Tibial nerve (tissue), 4 donors: ENCODE measurements around the gene ROBO2. TPM values are rescaled to one million over a fixed set of nuclear protein-coding genes. Genes with fewer than 3 reads are reported as not detected.

Source experiments
- DNase-seq, 2 donors: peaks; one replicate each; pipeline ENCODE4 v3.0.0-alpha.2; 2019; ENCODE audit warnings: low spot score in 2 of 2
- H3K27ac ChIP-seq, 4 donors: fragments of 200-600 bp; sonication (generic) in 3 of 4; one replicate each; pipeline ENCODE4 v1.5.1; 2017 to 2019; ENCODE audit warnings: mild to moderate bottlenecking in 1 of 4
- H3K27me3 ChIP-seq, 2 donors: fragments of 200-600 bp; sonication (generic) in 1 of 2; one replicate each; pipeline versions ENCODE4 v1.5.1 to v1.6.0; 2017 to 2019
- H3K36me3 ChIP-seq, 3 donors: fragments of 200-600 bp; sonication (generic); one replicate each; pipeline ENCODE4 v1.5.1; 2018 to 2019
- H3K4me1 ChIP-seq, 4 donors: fragments of 200-600 bp; sonication (generic) in 3 of 4; one replicate each; pipeline ENCODE4 v1.5.1; 2017 to 2019
- H3K4me3 ChIP-seq, 4 donors: fragments of 200-600 bp; sonication (generic) in 3 of 4; one replicate each; pipeline ENCODE4 v1.5.1; 2017 to 2019; ENCODE audit warnings: mild to moderate bottlenecking in 1 of 4, moderate library complexity in 1 of 4
- H3K9me3 ChIP-seq, 4 donors: fragments of 200-600 bp; sonication (generic) in 3 of 4; one replicate each; pipeline ENCODE4 v1.5.1; 2017 to 2019
- EP300 ChIP-seq, 2 donors: sonication (generic); formaldehyde crosslinking; IDR thresholded peaks; one replicate each; pipeline ENCODE4 v1.6.1; 2017; ENCODE audit warnings: antibody characterized with exemption in 2 of 2, mild to moderate bottlenecking in 1 of 2
- POLR2A ChIP-seq, 2 donors: fragments of 450-650 bp; IDR thresholded peaks; one replicate each; pipeline ENCODE4 v1.6.1; 2017; ENCODE audit warnings: antibody characterized with exemption in 2 of 2, mild to moderate bottlenecking in 2 of 2, moderate library complexity in 2 of 2
- WGBS, 2 donors: methylation state at CpG; one replicate each; pipeline ENCODE4 v1.1.5; 2018; 5-methylcytosine and 5-hydroxymethylcytosine counted together
- total RNA-seq, 4 donors: library from RNA; depleted of rRNA; stranded (reverse); fragments of >200 nt; gene quantifications; one replicate each; pipeline ENCODE4 v1.1.0, GENCODE V29; 2016
- TF ChIP-seq, protein P1 (sequence below), 5 experiments: fragments of 200-600 bp in 3 of 5; fragments of 450-650 bp in 2 of 5; sonication (generic) in 3 of 5; IDR thresholded peaks; one replicate each; pipeline ENCODE4 v1.5.1; 2016 to 2019; ENCODE audit warnings: antibody characterized with exemption in 5 of 5, mild to moderate bottlenecking in 3 of 5, moderate library complexity in 2 of 5

Gene ROBO2
- total RNA-seq, 4 donors from 2014 or later, result 0.30 to 4.4 (median 1.9) TPM

DNA sequence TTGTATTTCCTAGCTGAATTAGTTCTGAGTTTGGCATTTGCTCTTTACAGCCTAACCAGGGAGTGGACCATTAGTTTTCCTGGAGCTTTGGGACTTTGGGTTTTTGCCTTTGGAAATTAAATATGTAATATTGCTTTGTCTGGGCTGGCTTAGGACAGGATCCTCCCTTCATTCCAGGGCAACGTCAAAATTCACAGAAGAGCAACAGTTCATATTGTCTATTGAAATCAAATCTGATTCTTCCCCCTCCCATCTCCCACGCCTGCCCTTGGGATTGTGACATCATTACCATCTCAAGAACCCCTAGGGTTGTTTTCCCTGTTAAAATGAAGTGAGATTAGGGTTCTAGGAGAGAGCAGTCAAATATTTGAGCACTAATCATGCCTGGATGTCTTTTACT lies 194.1 kb downstream of the ROBO2 start:
- no peaks in the 10 kb centered on the region for H3K9me3 ChIP-seq
- no peak overlapping the region for H3K27ac ChIP-seq
- H3K4me3 ChIP-seq, result no peak overlapping the region
- TF ChIP-seq, protein P1, sequence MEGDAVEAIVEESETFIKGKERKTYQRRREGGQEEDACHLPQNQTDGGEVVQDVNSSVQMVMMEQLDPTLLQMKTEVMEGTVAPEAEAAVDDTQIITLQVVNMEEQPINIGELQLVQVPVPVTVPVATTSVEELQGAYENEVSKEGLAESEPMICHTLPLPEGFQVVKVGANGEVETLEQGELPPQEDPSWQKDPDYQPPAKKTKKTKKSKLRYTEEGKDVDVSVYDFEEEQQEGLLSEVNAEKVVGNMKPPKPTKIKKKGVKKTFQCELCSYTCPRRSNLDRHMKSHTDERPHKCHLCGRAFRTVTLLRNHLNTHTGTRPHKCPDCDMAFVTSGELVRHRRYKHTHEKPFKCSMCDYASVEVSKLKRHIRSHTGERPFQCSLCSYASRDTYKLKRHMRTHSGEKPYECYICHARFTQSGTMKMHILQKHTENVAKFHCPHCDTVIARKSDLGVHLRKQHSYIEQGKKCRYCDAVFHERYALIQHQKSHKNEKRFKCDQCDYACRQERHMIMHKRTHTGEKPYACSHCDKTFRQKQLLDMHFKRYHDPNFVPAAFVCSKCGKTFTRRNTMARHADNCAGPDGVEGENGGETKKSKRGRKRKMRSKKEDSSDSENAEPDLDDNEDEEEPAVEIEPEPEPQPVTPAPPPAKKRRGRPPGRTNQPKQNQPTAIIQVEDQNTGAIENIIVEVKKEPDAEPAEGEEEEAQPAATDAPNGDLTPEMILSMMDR (IDR thresholded peaks at IDR 0.05), result no peak
- TF ChIP-seq POLR2A (IDR thresholded peaks at IDR 0.05), result no peak
- no peak for TF ChIP-seq EP300 (IDR thresholded peaks at IDR 0.05)
- H3K4me1 ChIP-seq, result no peaks in the 10 kb centered on the region
- no peaks in the 10 kb centered on the region for H3K36me3 ChIP-seq
- 34 to 36% methylated on average over 2 of the region's 2 CpGs for WGBS, 2 donors
- no peaks in the 10 kb centered on the region for H3K27me3 ChIP-seq
- no peak for DNase-seq

DNA sequence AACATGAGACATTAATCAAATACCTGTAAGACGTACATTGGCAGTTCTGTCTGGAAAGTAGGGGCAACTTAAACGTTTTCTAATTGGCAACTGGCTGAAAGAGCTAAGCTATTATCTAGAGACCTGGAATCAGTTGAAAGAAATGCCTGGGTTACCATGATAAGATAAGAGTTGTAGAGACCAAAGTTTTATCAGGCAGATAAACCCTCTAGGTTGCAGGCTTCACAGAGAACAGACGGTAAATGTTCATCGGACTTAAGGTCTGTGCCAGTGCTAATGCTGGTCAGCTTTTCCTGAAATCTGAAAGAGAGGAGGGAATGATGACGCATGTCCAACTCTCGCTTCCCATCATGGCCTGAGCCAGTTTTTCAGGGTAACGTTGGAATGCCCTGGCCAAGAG lies 196.2 kb downstream of the ROBO2 start:
- H3K9me3 ChIP-seq, result peaks cover 0 to 4% (median 0%) of the 10 kb centered on the region in 4 donors
- H3K27me3 ChIP-seq, result no peaks in the 10 kb centered on the region
- no peaks in the 10 kb centered on the region for H3K36me3 ChIP-seq
- no peak overlapping the region for H3K4me3 ChIP-seq
- WGBS, 2 donors, result 87 to 92% methylated on average over 7 of the region's 7 CpGs
- DNase-seq, result no peak
- TF ChIP-seq, protein P1 (IDR thresholded peaks at IDR 0.05), result no peak
- TF ChIP-seq POLR2A (IDR thresholded peaks at IDR 0.05) (no peak), EP300 (IDR thresholded peaks at IDR 0.05) (no peak)
- no peaks in the 10 kb centered on the region for H3K4me1 ChIP-seq
- H3K27ac ChIP-seq, result no peak overlapping the region

DNA sequence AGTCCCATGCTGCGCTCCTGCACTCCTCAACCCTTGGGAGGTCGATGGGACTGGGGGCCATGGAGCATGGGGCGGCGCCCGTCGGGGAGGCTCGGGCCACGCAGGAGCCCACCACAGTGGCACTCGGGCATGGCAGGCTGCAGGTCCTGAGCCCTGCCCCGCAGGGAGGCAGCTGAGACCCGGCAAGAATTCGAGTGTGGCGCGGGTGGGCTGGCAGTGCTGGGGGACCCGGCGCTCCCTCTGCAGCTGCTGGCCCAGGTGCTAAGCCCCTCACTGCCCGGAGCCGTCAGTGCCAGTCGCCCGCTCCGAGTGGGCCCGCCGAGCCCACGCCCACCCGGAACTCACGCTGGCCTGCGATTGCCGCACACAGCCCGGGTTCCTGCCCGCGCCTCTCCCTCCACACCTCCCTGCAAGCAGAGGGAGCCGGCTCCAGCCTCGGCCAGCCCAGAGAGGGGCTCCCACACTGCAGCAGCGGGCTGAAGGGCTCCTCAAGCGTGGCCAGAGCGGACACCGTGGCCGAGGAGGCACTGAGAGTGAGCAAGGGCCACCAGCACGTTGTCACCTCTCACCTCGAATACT lies 200.3 kb downstream of the ROBO2 start:
- TF ChIP-seq EP300 (IDR thresholded peaks at IDR 0.05), result no peak
- Histone ChIP-seq H3K4me1 (no peaks in the 10 kb centered on the region), H3K27me3 (no peaks in the 10 kb centered on the region), H3K36me3 (no peaks in the 10 kb centered on the region), H3K9me3 (peaks cover 0 to 4% (median 0%) of the 10 kb centered on the region in 4 donors), H3K27ac (no peak overlapping the region), H3K4me3 (no peak overlapping the region)
- 92 to 94% methylated on average over 17 to 32 of the region's 40 CpGs for WGBS, 2 donors
- no peak for DNase-seq

DNA sequence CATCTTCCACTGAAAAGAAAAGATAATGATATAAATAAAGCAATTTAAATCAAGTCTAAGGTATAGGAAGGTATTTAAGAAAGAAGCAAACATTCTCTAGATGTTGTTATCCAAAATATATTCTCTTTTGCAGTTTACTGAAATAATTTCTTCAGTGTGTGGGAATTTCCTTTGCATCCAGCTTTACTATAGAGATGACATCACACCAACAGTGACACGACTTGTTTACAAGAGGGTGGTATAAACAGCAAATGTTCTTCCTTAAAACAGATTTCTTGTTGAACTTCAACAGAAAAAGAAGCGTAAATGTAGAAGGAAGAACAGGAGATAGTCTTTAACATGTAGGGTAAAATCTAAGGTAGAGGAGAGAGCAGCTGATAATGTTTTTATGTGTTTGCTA lies 202.5 kb downstream of the ROBO2 start:
- no peak for TF ChIP-seq EP300 (IDR thresholded peaks at IDR 0.05)
- TF ChIP-seq POLR2A (IDR thresholded peaks at IDR 0.05), result no peak
- TF ChIP-seq, protein P1 (IDR thresholded peaks at IDR 0.05), result no peak
- Histone ChIP-seq H3K4me3 (no peak overlapping the region), H3K27me3 (no peaks in the 10 kb centered on the region), H3K27ac (no peak overlapping the region), H3K4me1 (no peaks in the 10 kb centered on the region), H3K9me3 (peaks cover 0 to 4% (median 0%) of the 10 kb centered on the region in 4 donors), H3K36me3 (no peaks in the 10 kb centered on the region)
- whole genome bisulfite sequencing, 2 donors, result 50 to 59% methylated on average over 2 of the region's 2 CpGs
- no peak for DNase-seq

DNA sequence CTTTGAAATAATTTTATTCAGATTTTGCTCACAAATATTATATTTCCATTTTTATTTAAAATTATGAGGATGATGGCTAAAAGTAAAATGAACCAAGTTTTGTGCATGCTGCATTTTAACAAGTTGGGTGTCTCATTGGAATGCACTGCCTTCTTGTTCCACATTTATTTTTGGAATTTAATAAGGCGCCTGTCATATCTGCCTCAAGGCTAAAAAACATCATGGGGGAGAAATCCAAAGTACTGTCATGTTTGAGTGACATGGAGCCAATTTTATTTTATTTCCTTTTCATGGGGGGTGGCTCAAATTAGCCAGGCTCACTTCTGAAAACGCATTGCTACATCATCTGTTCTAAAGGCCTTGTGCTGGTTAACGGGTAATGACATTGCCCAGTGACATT lies 205.1 kb downstream of the ROBO2 start:
- TF ChIP-seq EP300 (IDR thresholded peaks at IDR 0.05) (no peak), POLR2A (IDR thresholded peaks at IDR 0.05) (no peak)
- TF ChIP-seq, protein P1 (IDR thresholded peaks at IDR 0.05), result no peak
- H3K4me1 ChIP-seq, result no peaks in the 10 kb centered on the region
- no peak overlapping the region for H3K27ac ChIP-seq
- no peak for DNase-seq
- peaks cover 0 to 4% (median 0%) of the 10 kb centered on the region in 4 donors for H3K9me3 ChIP-seq
- no peak overlapping the region for H3K4me3 ChIP-seq
- H3K27me3 ChIP-seq, result no peaks in the 10 kb centered on the region
- WGBS, 2 donors, result 79 to 91% methylated on average over 3 of the region's 3 CpGs
- H3K36me3 ChIP-seq, result no peaks in the 10 kb centered on the region

DNA sequence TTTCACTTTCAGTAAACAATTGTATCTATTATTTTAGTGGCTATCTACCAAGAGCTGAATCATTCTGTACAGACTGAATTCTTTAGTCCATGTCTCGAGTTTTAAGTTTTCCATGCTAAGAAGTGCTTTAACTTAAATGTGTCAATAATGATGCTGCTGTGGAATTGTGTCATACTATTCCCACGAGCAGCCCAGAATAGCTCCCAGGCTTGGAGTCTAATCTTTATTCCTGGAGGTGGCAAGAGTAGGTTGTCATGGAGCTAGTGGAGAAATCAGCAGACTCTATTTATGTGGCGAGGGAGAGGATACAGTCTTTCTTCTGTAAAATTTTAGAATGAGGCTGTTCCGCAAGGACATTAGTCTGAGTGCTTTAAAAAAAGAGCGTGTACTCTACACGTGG lies 207.2 kb downstream of the ROBO2 start:
- H3K4me1 ChIP-seq, result no peaks in the 10 kb centered on the region
- no peak overlapping the region for H3K27ac ChIP-seq
- TF ChIP-seq, protein P1 (IDR thresholded peaks at IDR 0.05), result no peak
- no peak for TF ChIP-seq EP300 (IDR thresholded peaks at IDR 0.05)
- TF ChIP-seq POLR2A (IDR thresholded peaks at IDR 0.05), result no peak
- H3K36me3 ChIP-seq, result no peaks in the 10 kb centered on the region
- no peak overlapping the region for H3K4me3 ChIP-seq
- DNase-seq, result no peak
- 63 to 68% methylated on average over 6 of the region's 6 CpGs for WGBS, 2 donors
- H3K27me3 ChIP-seq, result no peaks in the 10 kb centered on the region
- no peaks in the 10 kb centered on the region for H3K9me3 ChIP-seq
